HCT116 (cell line): ENCODE data around the gene AHRR. TPM values are rescaled to one million over a fixed set of nuclear protein-coding genes. Genes with fewer than 3 reads are reported as not detected.

ENCODE experiments used
- ATAC-seq: fragments of 200-7000 bp; cut with Tn5 transposase; 2 replicates; pipeline ENCODE4 v1.9.1; 2020; ENCODE audit warnings: mild to moderate bottlenecking, moderate library complexity
- BruUV-seq: library from RNA; stranded (reverse); fragments of 400-500 nt; replicated peaks from 2 replicates; lab custom pipeline; 2021; lab: Mats Ljungman, UMichigan
- CTCF ChIA-PET: fragments of 300-600 bp; sonication (Branson Sonifier 250); formaldehyde crosslinking; loops from one replicate; lab custom pipeline; 2021; ENCODE audit warnings: antibody characterized with exemption; lab: Charles Lee
- POLR2A ChIA-PET: fragments of 300-600, 350-600 bp; sonication (Branson Sonifier 250); formaldehyde crosslinking; loops from one replicate; lab custom pipeline; 2021; ENCODE audit warnings: antibody characterized with exemption; lab: Charles Lee
- RAD21 ChIA-PET, 2 experiments: fragments of 300-600 bp; sonication (Branson Sonifier 250); formaldehyde crosslinking; loops; one replicate each; lab custom pipeline; 2023; ENCODE audit warnings: low total read pairs in 2 of 2; ENCODE audit not compliant: uncharacterized antibody in 2 of 2, unreplicated experiment in 2 of 2, low non-redundant PET in 1 of 2; lab: Charles Lee
- DNase-seq: peaks from one replicate; pipeline ENCODE4 v3.0.0-alpha.2; 2010; ENCODE audit warnings: low read depth, low spot score
- H2AFZ ChIP-seq: fragments of 200-600 bp; shearing (Covaris generic), sonication (generic); 2 replicates; pipeline ENCODE4 v1.6.1; 2017; ENCODE audit warnings: low read depth, mixed run types, mixed read lengths, antibody characterized with exemption, low read length; ENCODE audit not compliant: poor library complexity, severe bottlenecking
- H3K27ac ChIP-seq: 2 replicates; pipeline ENCODE4 v1.5.1; 2012; ENCODE audit warnings: low read depth, low read length
- H3K27me3 ChIP-seq: fragments of 200-600 bp; sonication (generic); 2 replicates; pipeline ENCODE4 v1.6.1; 2016; ENCODE audit warnings: mixed run types, low read length, mixed read lengths; ENCODE audit not compliant: insufficient read depth
- H3K36me3 ChIP-seq, 2 experiments: fragments of 200-500 bp in 1 of 2; fragments of 200-600 bp in 1 of 2; sonication (Bioruptor generic) in 1 of 2; sonication (generic) in 1 of 2; 2 replicates each; pipeline versions ENCODE4 v1.5.1 to v1.6.1; 2014 to 2016; ENCODE audit warnings: low read length in 2 of 2, inconsistent platforms in 1 of 2, mixed read lengths in 1 of 2, mixed run types in 1 of 2; ENCODE audit not compliant: insufficient read depth in 2 of 2, control insufficient read depth in 1 of 2
- H3K4me1 ChIP-seq, 2 experiments: fragments of 200-600 bp in 1 of 2; sonication (generic) in 1 of 2; 2 replicates each; pipeline versions ENCODE4 v1.5.1 to v1.6.1; 2012 to 2017; ENCODE audit warnings: low read length in 2 of 2, inconsistent platforms in 1 of 2, mild to moderate bottlenecking in 1 of 2, mixed read lengths in 1 of 2, mixed run types in 1 of 2, moderate library complexity in 1 of 2; ENCODE audit not compliant: insufficient read depth in 2 of 2, control insufficient read depth in 1 of 2
- H3K4me2 ChIP-seq: fragments of 200-600 bp; sonication (generic); 2 replicates; pipeline ENCODE4 v1.6.1; 2017; ENCODE audit warnings: mixed run types, low read length, mixed read lengths
- H3K4me3 ChIP-seq, 2 experiments: fragments of 200-600 bp in 1 of 2; sonication (generic) in 1 of 2; replicated peaks in 1 of 2; 2 replicates each; pipeline ENCODE4 v1.5.1; 2011 to 2016; ENCODE audit warnings: low read length in 2 of 2, control low read depth in 1 of 2, low read depth in 1 of 2, mild to moderate bottlenecking in 1 of 2, mixed read lengths in 1 of 2, mixed run types in 1 of 2
- H3K79me2 ChIP-seq: fragments of 200-600 bp; sonication (generic); 2 replicates; pipeline ENCODE4 v1.6.1; 2017; ENCODE audit warnings: mild to moderate bottlenecking, mixed run types, low read length, moderate library complexity, mixed read lengths; ENCODE audit not compliant: insufficient read depth
- H3K9ac ChIP-seq: fragments of 200-600 bp; sonication (generic); 2 replicates; pipeline ENCODE4 v1.6.1; 2016; ENCODE audit warnings: low read length, mixed read lengths
- H3K9me2 ChIP-seq: fragments of 200-600 bp; sonication (generic), shearing (Covaris generic); 2 replicates; pipeline ENCODE4 v1.6.1; 2017; ENCODE audit warnings: mixed run types, mild to moderate bottlenecking, moderate library complexity; ENCODE audit not compliant: insufficient read depth
- H3K9me3 ChIP-seq, 2 experiments: fragments of 200-500 bp in 1 of 2; fragments of 200-600 bp in 1 of 2; sonication (Bioruptor generic) in 1 of 2; sonication (generic) in 1 of 2; 2 replicates each; pipeline ENCODE4 v1.6.1; 2014 to 2017; ENCODE audit warnings: low read length in 2 of 2, mixed read lengths in 2 of 2, inconsistent platforms in 1 of 2, low read depth in 1 of 2, mild to moderate bottlenecking in 1 of 2, mixed run types in 1 of 2, moderate library complexity in 1 of 2; ENCODE audit not compliant: control insufficient read depth in 1 of 2, insufficient read depth in 1 of 2
- H4K20me1 ChIP-seq: fragments of 200-600 bp; sonication (generic), shearing (Covaris generic); 2 replicates; pipeline ENCODE4 v1.6.1; 2017; ENCODE audit warnings: mixed run types, mild to moderate bottlenecking, moderate library complexity; ENCODE audit not compliant: insufficient read depth
- ATF3 ChIP-seq: IDR thresholded peaks from 2 replicates; pipeline ENCODE4 v1.6.1; 2012
- CBX3 ChIP-seq: IDR thresholded peaks from 2 replicates; pipeline ENCODE4 v1.6.1; 2012; ENCODE audit warnings: low read depth
- CEBPB ChIP-seq: IDR thresholded peaks from 2 replicates; pipeline ENCODE4 v1.6.1; 2012; ENCODE audit warnings: low read depth
- CTCF ChIP-seq, 3 experiments: fragments of 200-600 bp in 1 of 3; sonication (generic) in 1 of 3; IDR thresholded peaks in 2 of 3; conservative IDR thresholded peaks in 1 of 3; 2 replicates each; pipeline ENCODE4 v1.5.1; 2012 to 2017; ENCODE audit warnings: low read depth in 2 of 3, low read length in 2 of 3, antibody characterized with exemption in 1 of 3, borderline replicate concordance in 1 of 3, control low read depth in 1 of 3, mild to moderate bottlenecking in 1 of 3, mixed read lengths in 1 of 3, mixed run types in 1 of 3, moderate library complexity in 1 of 3; ENCODE audit not compliant: insufficient read depth in 1 of 3
- EGR1 ChIP-seq: IDR thresholded peaks from 2 replicates; pipeline ENCODE4 v1.6.1; 2012; ENCODE audit warnings: low read depth
- ELF1 ChIP-seq: IDR thresholded peaks from 2 replicates; pipeline ENCODE4 v1.6.1; 2012; ENCODE audit warnings: low read depth, borderline replicate concordance
- EZH2 ChIP-seq: fragments of 200-600 bp; sonication (generic); IDR thresholded peaks from 2 replicates; pipeline ENCODE4 v1.6.1; 2017; ENCODE audit warnings: antibody characterized with exemption, mixed run types
- EZH2phosphoT487 ChIP-seq: fragments of 200-600 bp; IDR thresholded peaks from 2 replicates; pipeline ENCODE4 v1.6.1; 2018; ENCODE audit warnings: antibody characterized with exemption, borderline replicate concordance
- JUND ChIP-seq: IDR thresholded peaks from 2 replicates; pipeline ENCODE4 v1.6.1; 2012
- MAX ChIP-seq: IDR thresholded peaks from 2 replicates; pipeline ENCODE4 v1.6.1; 2012
- POLR2A ChIP-seq: IDR thresholded peaks from 2 replicates; pipeline ENCODE4 v1.7.0; 2011; ENCODE audit warnings: borderline replicate concordance; ENCODE audit not compliant: insufficient read depth, insufficient read length; ENCODE audit errors: extremely low read depth
- POLR2AphosphoS5 ChIP-seq: IDR thresholded peaks from 2 replicates; pipeline ENCODE4 v1.6.1; 2011; ENCODE audit warnings: mild to moderate bottlenecking, low read depth, low read length, moderate library complexity
- RAD21 ChIP-seq: IDR thresholded peaks from 2 replicates; pipeline ENCODE4 v1.6.1; 2012; ENCODE audit warnings: low read depth, mild to moderate bottlenecking
- REST ChIP-seq: IDR thresholded peaks from 2 replicates; pipeline ENCODE4 v1.6.1; 2012; ENCODE audit warnings: low read depth
- SIN3A ChIP-seq: IDR thresholded peaks from 2 replicates; pipeline ENCODE4 v1.6.1; 2012; ENCODE audit warnings: low read depth
- SP1 ChIP-seq: IDR thresholded peaks from 2 replicates; pipeline ENCODE4 v1.6.1; 2012; ENCODE audit warnings: low read depth
- TCF7L2 ChIP-seq: IDR thresholded peaks from 2 replicates; pipeline ENCODE4 v1.7.0; 2011; ENCODE audit warnings: borderline replicate concordance, inconsistent platforms; ENCODE audit not compliant: insufficient read depth, insufficient read length; ENCODE audit errors: extremely low read depth
- YY1 ChIP-seq: IDR thresholded peaks from 2 replicates; pipeline ENCODE4 v1.6.1; 2011; ENCODE audit warnings: low read length, low read depth, moderate library complexity, mild to moderate bottlenecking; ENCODE audit not compliant: insufficient replicate concordance; ENCODE audit errors: extremely low read depth
- ZBTB33 ChIP-seq: IDR thresholded peaks from 2 replicates; pipeline ENCODE4 v1.6.1; 2011; ENCODE audit warnings: mild to moderate bottlenecking, low read length, moderate library complexity; ENCODE audit not compliant: insufficient replicate concordance; ENCODE audit errors: extremely low read depth
- ZFX ChIP-seq: fragments of 450-650 bp; IDR thresholded peaks from 2 replicates; pipeline ENCODE4 v1.6.1; 2017
- intact Hi-C: fragments of 100-400 bp; cut with micrococcal nuclease; formaldehyde crosslinking; loops from 2 replicates; pipeline ENCODE4 v1.10.0; 2022
- total RNA-seq: library from RNA; stranded (reverse); gene quantifications from one replicate; pipeline ENCODE4 v1.2.1, GENCODE V29; 2021; ENCODE audit not compliant: unreplicated experiment

The AHRR gene
- total RNA-seq, 1 experiment from 2014 or later: 12.7 TPM

GRCh38 chr5:449151-449550 lies 127.6 kb downstream of the AHRR start:
- TF ChIP-seq POLR2AphosphoS5 (no peak), TCF7L2 (no peak), SIN3A (no peak), POLR2A (no peak), EGR1 (no peak), CEBPB (no peak), ZBTB33 (no peak), MAX (no peak), ELF1 (no peak), JUND (no peak), ATF3 (no peak), CBX3 (no peak), EZH2phosphoT487 (no peak), RAD21 (no peak), SP1 (no peak), ZFX (no peak), YY1 (no peak), CTCF (IDR thresholded peaks at IDR 0.05 in 2 of 3, conservative IDR thresholded peaks at IDR 0.05 in 1 of 3; ENCODE audit: borderline replicate concordance in 1 of 3, insufficient read depth in 1 of 3, low read depth in 2 of 3, low read length in 2 of 3) (no peak), EZH2 (no peak), REST (no peak)
- no TSS peak for BruUV-seq
- Histone ChIP-seq H3K4me3 (no peak overlapping the region), H3K4me2 (no peak overlapping the region), H2AFZ (no peak overlapping the region), H3K79me2 (peaks cover 68% of the 10 kb centered on the region), H3K9ac (no peak overlapping the region), H3K9me2 (no peaks in the 10 kb centered on the region), H3K36me3 (peaks cover 28 to 58% of the 10 kb centered on the region in 2 experiments), H3K4me1 (peaks cover 3 to 13% of the 10 kb centered on the region in 2 experiments), H4K20me1 (0 out of 2 replicates have a peak, but pooled peaks cover 2% of the 10 kb centered on the region), H3K27ac (no peak overlapping the region), H3K27me3 (no peaks in the 10 kb centered on the region), H3K9me3 (peaks cover 0 to 10% of the 10 kb centered on the region in 2 experiments; a peak in 1 of 4 replicates)
- ATAC-seq (no peak), DNase-seq (no peak)
- intact Hi-C loops: loop anchor here (10.0 kb wide), 2 partner anchors 456 to 716 kb away; no protein-coding TSS in a partner anchor
- CTCF ChIA-PET: no interaction called here
- POLR2A ChIA-PET: no interaction called here
- RAD21 ChIA-PET: no interaction called here
